H1 (cell line): Measurements from ENCODE around the gene APLP2. TPM values are rescaled to one million over a fixed set of nuclear protein-coding genes. Genes with fewer than 3 reads are reported as not detected.

Experiments
- CTCF ChIA-PET: fragments of 300-600 bp; sonication (Branson Sonifier 250); formaldehyde crosslinking; loops from one replicate; lab custom pipeline; 2021; ENCODE audit not compliant: partially characterized antibody; lab: Charles Lee
- POLR2A ChIA-PET: fragments of 300-600 bp; sonication (Branson Sonifier 250); formaldehyde crosslinking; loops from one replicate; lab custom pipeline; 2021; ENCODE audit warnings: inconsistent platforms; ENCODE audit not compliant: partially characterized antibody; lab: Charles Lee
- DNase-seq, 2 experiments: peaks; one replicate each; pipeline versions ENCODE4 v3.0.0 to v3.0.0-alpha.2; 2010 to 2022; ENCODE audit warnings: low spot score in 2 of 2, low read depth in 1 of 2, mixed read lengths in 1 of 2
- FAIRE-seq: peaks from 2 replicates; lab custom pipeline; 2011; peaks lifted over from hg19 to GRCh38; lab: Jason Lieb, UNC
- H2AFZ ChIP-seq: 2 replicates; pipeline ENCODE4 v1.8.1; 2012; ENCODE audit warnings: low read length, inconsistent platforms
- H2AK5ac ChIP-seq: 2 replicates; pipeline ENCODE4 v1.6.1; 2013; ENCODE audit warnings: low read depth, low read length
- H2BK120ac ChIP-seq: replicated peaks from 2 replicates; pipeline ENCODE3; 2013; ENCODE audit warnings: low read depth, low read length, inconsistent platforms
- H2BK12ac ChIP-seq: 2 replicates; pipeline ENCODE4 v1.6.1; 2013; ENCODE audit warnings: low read depth, low read length
- H2BK15ac ChIP-seq: 2 replicates; pipeline ENCODE4 v1.6.1; 2013; ENCODE audit warnings: low read length
- H2BK20ac ChIP-seq: 2 replicates; pipeline ENCODE4 v1.6.1; 2013; ENCODE audit warnings: low read length
- H2BK5ac ChIP-seq: 2 replicates; pipeline ENCODE4 v1.6.1; 2013; ENCODE audit warnings: low read depth, low read length
- H3K14ac ChIP-seq: 2 replicates; pipeline ENCODE4 v1.6.1; 2013; ENCODE audit warnings: inconsistent platforms; ENCODE audit not compliant: insufficient read length
- H3K18ac ChIP-seq: 2 replicates; pipeline ENCODE4 v1.6.1; 2013; ENCODE audit warnings: low read length; ENCODE audit errors: extremely low read depth
- H3K23ac ChIP-seq: 2 replicates; pipeline ENCODE4 v1.6.1; 2013; ENCODE audit warnings: inconsistent platforms; ENCODE audit not compliant: insufficient read length
- H3K23me2 ChIP-seq: 2 replicates; pipeline ENCODE4 v1.6.1; 2013; ENCODE audit warnings: low read depth, low read length
- H3K27ac ChIP-seq: 2 replicates; pipeline ENCODE4 v1.6.1; 2011; ENCODE audit warnings: low read depth, low read length, inconsistent platforms
- H3K27me3 ChIP-seq, 4 experiments: replicated peaks in 1 of 4; 1 replicate in 1 of 4; 2 replicates in 3 of 4; pipeline versions ENCODE4 v1.6.1 to v1.8.1; 2011 to 2013; ENCODE audit warnings: low read length in 3 of 4, mild to moderate bottlenecking in 3 of 4, inconsistent platforms in 2 of 4, mixed read lengths in 2 of 4, moderate library complexity in 1 of 4; ENCODE audit not compliant: control insufficient read depth in 3 of 4, insufficient read depth in 3 of 4; ENCODE audit errors: extremely low read depth in 1 of 4
- H3K36me3 ChIP-seq, 4 experiments: 2 replicates each; pipeline versions ENCODE4 v1.6.1 to v1.8.1; 2011 to 2013; ENCODE audit warnings: mild to moderate bottlenecking in 4 of 4, low read length in 3 of 4, moderate library complexity in 2 of 4, control low read depth in 1 of 4, inconsistent platforms in 1 of 4; ENCODE audit not compliant: insufficient read depth in 4 of 4, control insufficient read depth in 2 of 4
- H3K4ac ChIP-seq: replicated peaks from 2 replicates; pipeline ENCODE3; 2013; ENCODE audit warnings: low read length, low read depth, mixed read lengths, inconsistent platforms; ENCODE audit not compliant: insufficient read length
- H3K4me1 ChIP-seq, 4 experiments: replicated peaks in 1 of 4; 1 replicate in 1 of 4; 2 replicates in 3 of 4; pipeline versions ENCODE4 v1.6.1 to v1.8.1; 2011 to 2013; ENCODE audit warnings: low read length in 3 of 4, inconsistent platforms in 2 of 4, mixed read lengths in 1 of 4; ENCODE audit not compliant: insufficient read depth in 4 of 4, control insufficient read depth in 3 of 4
- H3K4me2 ChIP-seq, 2 experiments: 2 replicates each; pipeline versions ENCODE4 v1.6.1 to v1.8.1; 2011 to 2013; ENCODE audit warnings: low read depth in 2 of 2, low read length in 2 of 2, control low read depth in 1 of 2, inconsistent platforms in 1 of 2, mild to moderate bottlenecking in 1 of 2; ENCODE audit not compliant: insufficient read depth in 1 of 2
- H3K4me3 ChIP-seq, 4 experiments: fragments of 200-600, 300-600 bp in 1 of 4; sonication (generic), shearing (Covaris generic), sonication (Bioruptor Twin) in 1 of 4; 2 replicates each; pipeline versions ENCODE4 v1.5.1 to v1.8.1; 2011 to 2016; ENCODE audit warnings: low read length in 4 of 4, low read depth in 3 of 4, control low read depth in 2 of 4, inconsistent platforms in 2 of 4, mild to moderate bottlenecking in 2 of 4, mixed read lengths in 1 of 4, moderate library complexity in 1 of 4; ENCODE audit not compliant: insufficient read depth in 2 of 4; ENCODE audit errors: extremely low read depth in 1 of 4
- H3K56ac ChIP-seq: replicated peaks from 2 replicates; pipeline ENCODE3; 2013; ENCODE audit warnings: low read depth, mild to moderate bottlenecking, mixed read lengths, low read length, inconsistent platforms; ENCODE audit not compliant: insufficient read length
- H3K79me1 ChIP-seq: 2 replicates; pipeline ENCODE4 v1.6.1; 2013; ENCODE audit warnings: low read depth, low read length, control low read depth
- H3K79me2 ChIP-seq, 2 experiments: 2 replicates each; pipeline versions ENCODE4 v1.6.1 to v1.8.1; 2012 to 2013; ENCODE audit warnings: low read length in 2 of 2, mild to moderate bottlenecking in 2 of 2, inconsistent platforms in 1 of 2; ENCODE audit not compliant: insufficient read depth in 2 of 2, control insufficient read depth in 1 of 2
- H3K9ac ChIP-seq, 4 experiments: replicated peaks in 1 of 4; 1 replicate in 1 of 4; 2 replicates in 3 of 4; pipeline versions ENCODE4 v1.6.1 to v1.8.1; 2011 to 2013; ENCODE audit warnings: low read depth in 3 of 4, low read length in 3 of 4, control low read depth in 2 of 4, mild to moderate bottlenecking in 2 of 4, moderate library complexity in 2 of 4, inconsistent platforms in 1 of 4; ENCODE audit errors: extremely low read depth in 1 of 4
- H3K9me3 ChIP-seq, 2 experiments: 2 replicates each; pipeline versions ENCODE4 v1.6.1 to v1.8.1; 2012 to 2013; ENCODE audit warnings: mild to moderate bottlenecking in 2 of 2, moderate library complexity in 2 of 2, control low read depth in 1 of 2, inconsistent platforms in 1 of 2, low read depth in 1 of 2, low read length in 1 of 2, mixed read lengths in 1 of 2; ENCODE audit not compliant: insufficient read depth in 2 of 2
- H4K20me1 ChIP-seq, 2 experiments: replicated peaks in 1 of 2; 2 replicates each; pipeline versions ENCODE3 to v1.8.1; 2011 to 2013; ENCODE audit warnings: inconsistent platforms in 2 of 2, low read length in 2 of 2, mild to moderate bottlenecking in 1 of 2; ENCODE audit not compliant: insufficient read depth in 2 of 2, control insufficient read depth in 1 of 2
- H4K5ac ChIP-seq: 2 replicates; pipeline ENCODE4 v1.6.1; 2013; ENCODE audit warnings: low read length, low read depth, mixed read lengths, inconsistent platforms; ENCODE audit not compliant: insufficient read length
- H4K8ac ChIP-seq: 2 replicates; pipeline ENCODE4 v1.8.0; 2013; ENCODE audit warnings: mild to moderate bottlenecking, moderate library complexity, low read length, inconsistent platforms; ENCODE audit not compliant: insufficient read depth; ENCODE audit errors: extremely low read depth
- H4K91ac ChIP-seq: replicated peaks from 2 replicates; pipeline ENCODE3; 2013; ENCODE audit warnings: low read length, mixed read lengths, inconsistent platforms; ENCODE audit not compliant: insufficient read length
- CBX8 ChIP-seq: fragments of 300-800, 300-1000 bp; sonication (generic); IDR thresholded peaks from 2 replicates; pipeline ENCODE4 v1.7.1; 2016; ENCODE audit warnings: low read depth, low read length, borderline replicate concordance
- HDAC6 ChIP-seq: IDR thresholded peaks from one replicate; pipeline ENCODE4 v1.7.1; 2012; ENCODE audit warnings: low read depth, mild to moderate bottlenecking, inconsistent platforms, low read length, moderate library complexity
- KDM4A ChIP-seq: IDR thresholded peaks from one replicate; pipeline ENCODE4 v1.7.1; 2012; ENCODE audit warnings: low read depth, mild to moderate bottlenecking, moderate library complexity, low read length, inconsistent platforms; ENCODE audit not compliant: severe bottlenecking
- PHF8 ChIP-seq: fragments of 200-600 bp; sonication (generic); conservative IDR thresholded peaks from 2 replicates; pipeline ENCODE4 v1.7.1; 2012; ENCODE audit warnings: low read depth, mild to moderate bottlenecking, inconsistent platforms, low read length, moderate library complexity
- RFX5 ChIP-seq: IDR thresholded peaks from 2 replicates; pipeline ENCODE4 v1.6.1; 2011; ENCODE audit warnings: low read depth, low read length, improper control_type of control experiment, borderline replicate concordance
- SIN3A ChIP-seq, 2 experiments: IDR thresholded peaks in 1 of 2; conservative IDR thresholded peaks in 1 of 2; 2 replicates each; pipeline ENCODE4 v1.6.1; 2011 to 2012; ENCODE audit warnings: low read length in 2 of 2, improper control_type of control experiment in 1 of 2, low read depth in 1 of 2, mild to moderate bottlenecking in 1 of 2
- TAF7 ChIP-seq: optimal IDR thresholded peaks from 2 replicates; pipeline ENCODE3; 2011; ENCODE audit warnings: low read depth, mild to moderate bottlenecking, inconsistent platforms, low read length, moderate library complexity, borderline replicate concordance
- YY1 ChIP-seq: IDR thresholded peaks from 2 replicates; pipeline ENCODE4 v1.6.1; 2011; ENCODE audit warnings: low read depth, mild to moderate bottlenecking, low read length
- WGBS, 2 experiments: shearing (Covaris generic) in 1 of 2; methylation state at CpG; one replicate each; pipeline versions ENCODE4 v1.1.6 to v1.1.7; 2013 to 2015; ENCODE audit warnings: low lambda C conversion rate in 2 of 2, mixed read lengths in 2 of 2, inconsistent platforms in 1 of 2, low coverage in 1 of 2, missing lambda C conversion rate in 1 of 2; ENCODE audit not compliant: insufficient replicate concordance in 2 of 2, insufficient coverage in 1 of 2, insufficient read length in 1 of 2; ENCODE audit errors: extremely low coverage in 1 of 2, missing lambda C conversion rate in 1 of 2; 5-methylcytosine and 5-hydroxymethylcytosine counted together
- polyA plus RNA-seq, 7 experiments: library from polyadenylated mRNA; depleted of rRNA in 3 of 7; stranded (reverse) in 5 of 7; unstranded in 2 of 7; fragments of >200 nt in 5 of 7; fragments of 200-250 nt in 2 of 7; gene quantifications; 1 replicate in 5 of 7; 2 replicates in 1 of 7; 4 replicates in 1 of 7; pipeline versions ENCODE4 v1.2.1 to v1.2.3, GENCODE V29; 2011 to 2013; ENCODE audit warnings: missing spikeins in 2 of 7, mixed read lengths in 2 of 7
- total RNA-seq: library from RNA; stranded (reverse); fragmentation: NEBNext Ultra II Directional; extraction: Animal tissue kit (Norgen Biotek cat#: 25700); gene quantifications from 2 replicates; pipeline ENCODE4 v1.2.1, GENCODE V29; 2021

APLP2 gene
- total and polyA plus RNA-seq, 2 of the 8 experiments (the other 6 are each of a cell fraction or from before 2014, with no cell fraction given) = 222 to 315 TPM

DNA sequence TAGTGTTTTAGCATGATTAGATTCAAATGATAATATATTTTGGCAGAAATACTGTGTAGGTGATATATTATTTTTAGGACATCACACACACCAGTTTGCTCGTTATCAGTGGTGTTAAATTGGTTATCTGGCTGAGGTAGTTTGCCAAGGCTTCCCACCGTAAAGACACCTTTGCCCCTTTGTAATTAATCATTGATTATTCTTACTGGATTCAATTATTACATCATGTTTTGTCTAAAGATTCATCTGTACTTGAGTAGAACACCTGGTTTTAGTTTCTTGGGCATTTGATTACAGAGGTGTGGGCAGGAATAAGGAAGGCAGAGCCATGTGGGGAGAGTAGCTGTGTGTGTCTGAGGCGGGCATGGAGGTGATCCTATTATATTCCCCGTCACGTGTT, 50.4 kb downstream of the APLP2 start:
- no peak overlapping the region for H4K5ac ChIP-seq
- POLR2A ChIA-PET = no interaction called here
- H3K4me2 ChIP-seq = no peak overlapping the region
- no peak overlapping the region for H2BK120ac ChIP-seq
- H3K36me3 ChIP-seq = peaks cover 12 to 40% (median 33%) of the 10 kb centered on the region in 4 experiments
- H4K8ac ChIP-seq = no peak overlapping the region
- H3K79me2 ChIP-seq = peaks cover 0 to 30% of the 10 kb centered on the region in 2 experiments; a peak in 2 of 4 replicates
- H4K91ac ChIP-seq = no peak overlapping the region
- no peak overlapping the region for H2BK20ac ChIP-seq
- H3K4ac ChIP-seq = no peak overlapping the region
- H3K4me1 ChIP-seq = peaks cover 0 to 3% (median 1%) of the 10 kb centered on the region in 4 experiments; a peak in 1 of 7 replicates
- H3K79me1 ChIP-seq = peaks cover 11% of the 10 kb centered on the region
- H3K56ac ChIP-seq = no peak overlapping the region
- no peak overlapping the region for H2AFZ ChIP-seq
- CTCF ChIA-PET = interaction anchor here (1.1 to 10.2 kb wide), 3 partner anchors 14 to 174 kb away, joined by 3 to 92 read pairs (median 3); no protein-coding TSS in a partner anchor
- H3K18ac ChIP-seq = no peak overlapping the region
- H3K14ac ChIP-seq = no peak overlapping the region
- H3K23ac ChIP-seq = no peak overlapping the region
- no peak overlapping the region for H3K9ac ChIP-seq
- H4K20me1 ChIP-seq = peaks cover 0 to 3% of the 10 kb centered on the region in 2 experiments
- H3K9me3 ChIP-seq = no peaks in the 10 kb centered on the region
- H3K27me3 ChIP-seq = no peaks in the 10 kb centered on the region
- no peak for TF ChIP-seq PHF8
- no peak for TF ChIP-seq CBX8
- TF ChIP-seq KDM4A = no peak
- no peak for TF ChIP-seq RFX5
- no peak for TF ChIP-seq TAF7
- TF ChIP-seq YY1 = no peak
- no peak for TF ChIP-seq HDAC6
- no peak for TF ChIP-seq SIN3A (conservative IDR thresholded peaks at IDR 0.05 in 1 of 2, IDR thresholded peaks at IDR 0.05 in 1 of 2; ENCODE audit: low read depth in 1 of 2, low read length in 2 of 2)
- FAIRE-seq = no peak
- H2AK5ac ChIP-seq = no peak overlapping the region
- no peak for DNase-seq
- 90% methylated on average over 5 of the region's 5 CpGs; no CpG with 5 or more reads in 1 of the 2 experiments for WGBS, 2 experiments
- no peak overlapping the region for H2BK12ac ChIP-seq
- H2BK5ac ChIP-seq = no peak overlapping the region
- H3K27ac ChIP-seq = no peak overlapping the region
- no peaks in the 10 kb centered on the region; the same call in 1 of the 2 replicates for H3K23me2 ChIP-seq
- H2BK15ac ChIP-seq = no peak overlapping the region
- H3K4me3 ChIP-seq = no peak overlapping the region
